HG03139 (cell line): Measurements from ENCODE around the gene CEP162.
"Not testable (repeated sequence)": the region's sequence is repeated elsewhere in the genome, so short reads cannot be mapped to it uniquely, and the experiment has no call there.

Experiments used
- ATAC-seq: cut with Tn5 transposase; IDR thresholded peaks from one replicate; pipeline ENCODE4 v1.9.1; 2021; ENCODE audit not compliant: unreplicated experiment

The CEP162 gene

GRCh38 chr6:84093441-84094435 is 133.7 kb downstream of the CEP162 start:
- ATAC-seq: no peak

GRCh38 chr6:84089552-84089951 is 137.9 kb downstream of the CEP162 start:
- ATAC-seq: no peak

- ATAC-seq: no peak
Measured at GRCh38 chr6:84089081-84089480, 138.4 kb downstream of the CEP162 start.

- no peak for ATAC-seq
Measured at GRCh38 chr6:84086545-84087429, 140.7 kb downstream of the CEP162 start.

GRCh38 chr6:84086056-84086455 is 141.4 kb downstream of the CEP162 start:
- ATAC-seq: no peak

GRCh38 chr6:84084705-84085104 is 142.7 kb downstream of the CEP162 start:
- ATAC-seq: not testable (repeated sequence)

- ATAC-seq: no peak
Measured at GRCh38 chr6:84082689-84083265, 144.7 kb downstream of the CEP162 start.

GRCh38 chr6:84081222-84081621 is 146.2 kb downstream of the CEP162 start:
- no peak for ATAC-seq

GRCh38 chr6:84078335-84078734 is 149.1 kb downstream of the CEP162 start:
- no peak for ATAC-seq

- ATAC-seq: no peak
Measured at GRCh38 chr6:84077645-84078044, 149.8 kb downstream of the CEP162 start.

GRCh38 chr6:84074988-84075781 is 152.3 kb downstream of the CEP162 start:
- ATAC-seq: no peak
